ENCODE data around the gene TPRKB. TPM values are rescaled to one million over a fixed set of nuclear protein-coding genes. Genes with fewer than 3 reads are reported as not detected.

The TPRKB gene
- total and polyA plus RNA-seq, 2 donors from 2014 or later: 25.3 to 42.2 TPM

- H3K27ac ChIP-seq (ENCODE audit: low read depth in 2 of 2, low read length in 2 of 2): no peak overlapping the region
- no peak overlapping the region for H3K4me3 ChIP-seq (ENCODE audit: low read length in 3 of 3)
- no peak for TF ChIP-seq CTCF (IDR thresholded peaks at IDR 0.05; ENCODE audit: borderline replicate concordance, extremely low read depth, insufficient read depth)
- H3K9me3 ChIP-seq (ENCODE audit: control insufficient read depth in 2 of 3, insufficient read depth in 1 of 3, low read length in 3 of 3): no peaks in the 10 kb centered on the region
- DNase-seq: no peak
- intact Hi-C loops (cut with DNase I): no loop called here
- H3K9ac ChIP-seq (ENCODE audit: low read length in 3 of 3): no peak overlapping the region
- no peaks in the 10 kb centered on the region for H3K4me1 ChIP-seq (ENCODE audit: control insufficient read depth in 2 of 3, insufficient read depth in 2 of 3, low read depth in 1 of 3, low read length in 3 of 3)
- FAIRE-seq: no peak
- H3K27me3 ChIP-seq (ENCODE audit: control insufficient read depth, insufficient read depth, low read length): no peaks in the 10 kb centered on the region
- H3K36me3 ChIP-seq (ENCODE audit: control insufficient read depth in 2 of 3, insufficient read depth in 3 of 3, low read length in 3 of 3): peaks cover 10 to 36% (median 27%) of the 10 kb centered on the region in 3 donors
Observed at GRCh38 chr2:73766349-73766748, 29.2 kb upstream of the TPRKB start.

- no peak for TF ChIP-seq CTCF (IDR thresholded peaks at IDR 0.05; ENCODE audit: borderline replicate concordance, extremely low read depth, insufficient read depth)
- FAIRE-seq (no peak), DNase-seq (no peak)
- Histone ChIP-seq H3K36me3 (ENCODE audit: control insufficient read depth in 2 of 3, insufficient read depth in 3 of 3, low read length in 3 of 3) (peaks cover 10 to 42% (median 30%) of the 10 kb centered on the region in 3 donors), H3K9me3 (ENCODE audit: control insufficient read depth in 2 of 3, insufficient read depth in 1 of 3, low read length in 3 of 3) (no peaks in the 10 kb centered on the region), H3K4me1 (ENCODE audit: control insufficient read depth in 2 of 3, insufficient read depth in 2 of 3, low read depth in 1 of 3, low read length in 3 of 3) (no peaks in the 10 kb centered on the region), H3K27me3 (ENCODE audit: control insufficient read depth, insufficient read depth, low read length) (no peaks in the 10 kb centered on the region), H3K9ac (ENCODE audit: low read length in 3 of 3) (no peak overlapping the region), H3K27ac (ENCODE audit: low read depth in 2 of 2, low read length in 2 of 2) (no peak overlapping the region), H3K4me3 (ENCODE audit: low read length in 3 of 3) (no peak overlapping the region)
- intact Hi-C loops (cut with DNase I): no loop called here
Observed at GRCh38 chr2:73764945-73765344, 27.8 kb upstream of the TPRKB start.

- H3K27me3 ChIP-seq (ENCODE audit: control insufficient read depth, insufficient read depth, low read length): no peaks in the 10 kb centered on the region
- DNase-seq (no peak), FAIRE-seq (no peak)
- H3K36me3 ChIP-seq (ENCODE audit: control insufficient read depth in 2 of 3, insufficient read depth in 3 of 3, low read length in 3 of 3): peaks cover 5 to 25% (median 22%) of the 10 kb centered on the region in 3 donors
- peaks cover 0 to 3% (median 0%) of the 10 kb centered on the region in 3 donors for H3K4me1 ChIP-seq (ENCODE audit: control insufficient read depth in 2 of 3, insufficient read depth in 2 of 3, low read depth in 1 of 3, low read length in 3 of 3)
- TF ChIP-seq CTCF (IDR thresholded peaks at IDR 0.05; ENCODE audit: borderline replicate concordance, extremely low read depth, insufficient read depth): no peak
- H3K4me3 ChIP-seq (ENCODE audit: low read length in 3 of 3): no peak overlapping the region
- no peaks in the 10 kb centered on the region for H3K9me3 ChIP-seq (ENCODE audit: control insufficient read depth in 2 of 3, insufficient read depth in 1 of 3, low read length in 3 of 3)
- no peak overlapping the region for H3K9ac ChIP-seq (ENCODE audit: low read length in 3 of 3)
- intact Hi-C loops (cut with DNase I): no loop called here
- no peak overlapping the region for H3K27ac ChIP-seq (ENCODE audit: low read depth in 2 of 2, low read length in 2 of 2)
Observed at GRCh38 chr2:73762571-73762970, 25.4 kb upstream of the TPRKB start.

- no peak overlapping the region for H3K4me3 ChIP-seq (ENCODE audit: low read length in 3 of 3)
- FAIRE-seq: no peak
- intact Hi-C loops (cut with DNase I): no loop called here
Observed at GRCh38 chr2:73759904-73760303, 22.8 kb upstream of the TPRKB start.

More at GRCh38 chr2:73759904-73760303, 22.8 kb upstream of the TPRKB start:
- no peak for DNase-seq
- Histone ChIP-seq H3K4me1 (ENCODE audit: control insufficient read depth in 2 of 3, insufficient read depth in 2 of 3, low read depth in 1 of 3, low read length in 3 of 3) (peaks cover 0 to 3% (median 0%) of the 10 kb centered on the region in 3 donors), H3K27ac (ENCODE audit: low read depth in 2 of 2, low read length in 2 of 2) (no peak overlapping the region), H3K9me3 (ENCODE audit: control insufficient read depth in 2 of 3, insufficient read depth in 1 of 3, low read length in 3 of 3) (no peaks in the 10 kb centered on the region), H3K9ac (ENCODE audit: low read length in 3 of 3) (no peak overlapping the region), H3K36me3 (ENCODE audit: control insufficient read depth in 2 of 3, insufficient read depth in 3 of 3, low read length in 3 of 3) (peaks cover under 1 to 17% (median 12%) of the 10 kb centered on the region in 3 donors), H3K27me3 (ENCODE audit: control insufficient read depth, insufficient read depth, low read length) (no peaks in the 10 kb centered on the region)
- no peak for TF ChIP-seq CTCF (IDR thresholded peaks at IDR 0.05; ENCODE audit: borderline replicate concordance, extremely low read depth, insufficient read depth)

Measured in kidney (tissue), 14 donors.